CD4-positive, alpha-beta T cell treated with Interleukin-6 for 4 hours (primary cell): ENCODE results near the gene SOS1.
"Not testable (repeated sequence)": the region's sequence is repeated elsewhere in the genome, so short reads cannot be mapped to it uniquely, and the experiment has no call there.

Source experiments
- DNase-seq: peaks from one replicate; pipeline ENCODE4 v3.0.0-alpha.2; 2020; ENCODE audit warnings: mixed read lengths

The SOS1 gene

GRCh38 chr2:39138187-39138836 is 17.5 kb upstream of the SOS1 start:
- not testable (repeated sequence) for DNase-seq

GRCh38 chr2:39136799-39137198 is 15.9 kb upstream of the SOS1 start:
- DNase-seq: no peak

GRCh38 chr2:39135690-39136259 is 14.9 kb upstream of the SOS1 start:
- peak; percentile 37 for DNase-seq

- DNase-seq: no peak
These were observed 12.5 kb upstream of the SOS1 start for GRCh38 chr2:39133215-39133851.

GRCh38 chr2:39128919-39129391 is 8.1 kb upstream of the SOS1 start:
- peak; percentile 74 for DNase-seq

GRCh38 chr2:39127973-39128372 is 7.1 kb upstream of the SOS1 start:
- peak; percentile 69 for DNase-seq

GRCh38 chr2:39124746-39125057 is 3.9 kb upstream of the SOS1 start:
- peak; percentile 40 for DNase-seq

GRCh38 chr2:39124000-39124745 is 3.3 kb upstream of the SOS1 start:
- peak; percentile 95 for DNase-seq

- no peak for DNase-seq
These were observed 2.7 kb upstream of the SOS1 start for GRCh38 chr2:39123436-39123999.

- DNase-seq: no peak
These were observed 742 bp upstream of the SOS1 start for GRCh38 chr2:39121523-39122063.

GRCh38 chr2:39120521-39120770 is 405 bp downstream of the SOS1 start:
- DNase-seq: no peak

- peak; percentile 72 for DNase-seq
These were observed 925 bp downstream of the SOS1 start for GRCh38 chr2:39119732-39120520.

GRCh38 chr2:39118786-39119499 is 1.9 kb downstream of the SOS1 start:
- no peak for DNase-seq

GRCh38 chr2:39115556-39115955 is 5.3 kb downstream of the SOS1 start:
- no peak for DNase-seq

- DNase-seq: no peak
These were observed 6.1 kb downstream of the SOS1 start for GRCh38 chr2:39114771-39115170.

GRCh38 chr2:39109537-39109936 is 11.3 kb downstream of the SOS1 start:
- no peak for DNase-seq

- no peak for DNase-seq
These were observed 12.5 kb downstream of the SOS1 start for GRCh38 chr2:39108377-39108776.

- DNase-seq: no peak
These were observed 13.1 kb downstream of the SOS1 start for GRCh38 chr2:39107724-39108273.

GRCh38 chr2:39107156-39107555 is 13.7 kb downstream of the SOS1 start:
- DNase-seq: no peak

GRCh38 chr2:39099870-39100728 is 20.8 kb downstream of the SOS1 start:
- no peak for DNase-seq
